ENCODE data around the gene SINHCAF. TPM values are rescaled to one million over a fixed set of nuclear protein-coding genes. Genes with fewer than 3 reads are reported as not detected.

SINHCAF gene
- total RNA-seq, 1 experiment from 2014 or later, result 497 TPM

- no peaks in the 10 kb centered on the region for H3K4me1 ChIP-seq (ENCODE audit: insufficient read depth, low read length)
- H2BK5ac ChIP-seq (ENCODE audit: insufficient read length, low read length), result no peak overlapping the region
- no peak overlapping the region for H3K4me3 Mint-ChIP-seq
Observed at GRCh38 chr12:31303466-31303865, 22.5 kb downstream of the SINHCAF start.

More at GRCh38 chr12:31303466-31303865, 22.5 kb downstream of the SINHCAF start:
- WGBS (ENCODE audit: extremely low coverage, insufficient read length, low lambda C conversion rate), result no CpG with 5 or more reads among the region's 5 CpGs
- Histone ChIP-seq H3K18ac (ENCODE audit: insufficient read length, low read depth, low read length) (no peak overlapping the region), H3K56ac (ENCODE audit: insufficient read length, low read depth, low read length) (no peak overlapping the region), H3K23me2 (ENCODE audit: insufficient read length, low read depth, low read length, poor library complexity, severe bottlenecking) (no peaks in the 10 kb centered on the region), H2BK120ac (ENCODE audit: low read depth, low read length, poor library complexity, severe bottlenecking) (no peak overlapping the region), H4K8ac (replicated peaks; ENCODE audit: insufficient read length, low read depth, low read length) (no peak overlapping the region), H2BK12ac (ENCODE audit: insufficient read length, low read depth, low read length) (no peak overlapping the region), H4K91ac (ENCODE audit: insufficient read length, low read depth, low read length) (no peak overlapping the region), H4K5ac (ENCODE audit: insufficient read length, low read depth, low read length) (no peak overlapping the region), H4K20me1 (ENCODE audit: control insufficient read depth, insufficient read depth, insufficient read length) (no peaks in the 10 kb centered on the region), H3K23ac (ENCODE audit: insufficient read length, low read depth, low read length) (no peak overlapping the region), H3K9ac (ENCODE audit: extremely low read depth, insufficient read length, low read length) (no peak overlapping the region), H2AFZ (ENCODE audit: low read length) (no peak overlapping the region), H2AK5ac (ENCODE audit: insufficient read length, low read length) (no peak overlapping the region), H3K9me3 (ENCODE audit: control insufficient read depth, low read depth, low read length) (no peaks in the 10 kb centered on the region), H3K4me2 (ENCODE audit: insufficient read depth, insufficient read length, low read length) (no peak overlapping the region), H3K27me3 (ENCODE audit: insufficient read depth, low read length) (no peaks in the 10 kb centered on the region), H3T11ph (ENCODE audit: low read length) (no peak overlapping the region), H2BK15ac (ENCODE audit: low read depth, low read length) (no peak overlapping the region), H3K79me2 (ENCODE audit: insufficient read depth, low read length) (peaks cover 87% of the 10 kb centered on the region), H3K27ac (ENCODE audit: insufficient read length, low read depth, low read length) (no peak overlapping the region), H2BK20ac (ENCODE audit: low read depth, low read length, poor library complexity, severe bottlenecking) (no peak overlapping the region), H3K4ac (ENCODE audit: low read depth, low read length) (no peak overlapping the region), H3K79me1 (ENCODE audit: insufficient read depth, low read depth, low read length, poor library complexity, severe bottlenecking) (no peaks in the 10 kb centered on the region), H3K14ac (ENCODE audit: insufficient read depth, low read length) (no peak overlapping the region)
- peak overlapping the region in 2 of 3 experiments; percentile 26 to 78; a peak in 2 of 7 replicates for H3K27ac Mint-ChIP-seq
- H3K27me3 Mint-ChIP-seq (ENCODE audit: low read depth), result no peaks in the 10 kb centered on the region
- H3K36me3 Mint-ChIP-seq (ENCODE audit: insufficient read depth in 1 of 3, low read depth in 3 of 3), result peaks cover 51 to 74% (median 66%) of the 10 kb centered on the region in 3 experiments
- TF ChIP-seq, protein P1, sequence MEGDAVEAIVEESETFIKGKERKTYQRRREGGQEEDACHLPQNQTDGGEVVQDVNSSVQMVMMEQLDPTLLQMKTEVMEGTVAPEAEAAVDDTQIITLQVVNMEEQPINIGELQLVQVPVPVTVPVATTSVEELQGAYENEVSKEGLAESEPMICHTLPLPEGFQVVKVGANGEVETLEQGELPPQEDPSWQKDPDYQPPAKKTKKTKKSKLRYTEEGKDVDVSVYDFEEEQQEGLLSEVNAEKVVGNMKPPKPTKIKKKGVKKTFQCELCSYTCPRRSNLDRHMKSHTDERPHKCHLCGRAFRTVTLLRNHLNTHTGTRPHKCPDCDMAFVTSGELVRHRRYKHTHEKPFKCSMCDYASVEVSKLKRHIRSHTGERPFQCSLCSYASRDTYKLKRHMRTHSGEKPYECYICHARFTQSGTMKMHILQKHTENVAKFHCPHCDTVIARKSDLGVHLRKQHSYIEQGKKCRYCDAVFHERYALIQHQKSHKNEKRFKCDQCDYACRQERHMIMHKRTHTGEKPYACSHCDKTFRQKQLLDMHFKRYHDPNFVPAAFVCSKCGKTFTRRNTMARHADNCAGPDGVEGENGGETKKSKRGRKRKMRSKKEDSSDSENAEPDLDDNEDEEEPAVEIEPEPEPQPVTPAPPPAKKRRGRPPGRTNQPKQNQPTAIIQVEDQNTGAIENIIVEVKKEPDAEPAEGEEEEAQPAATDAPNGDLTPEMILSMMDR (conservative IDR thresholded peaks at IDR 0.05), result no peak
- no peaks in the 10 kb centered on the region for H3K9me3 Mint-ChIP-seq
- H3K4me1 Mint-ChIP-seq, result peaks cover 61 to 62% of the 10 kb centered on the region in 2 experiments
- no peak for DNase-seq

Data from H9 (cell line).